Gastrocnemius medialis (tissue), 4 donors: ENCODE results near the gene KRT85. TPM values are rescaled to one million over a fixed set of nuclear protein-coding genes. Genes with fewer than 3 reads are reported as not detected.
A peak's percentile ranks its signal among the peaks of the same experiment; 100 is the strongest.

Experiments used
- ATAC-seq, 2 donors: fragments of 150-250 bp; one replicate each; pipeline ENCODE4 v1.9.1; 2016
- DNase-seq, 2 donors: peaks; one replicate each; pipeline ENCODE4 v3.0.0-alpha.2; 2019
- H3K27ac ChIP-seq, 4 donors: fragments of 200-600 bp; sonication (generic); 1 replicate in 1 of 4; 2 replicates in 3 of 4; pipeline ENCODE4 v1.5.1; 2016 to 2018; ENCODE audit warnings: mild to moderate bottlenecking in 2 of 4, moderate library complexity in 1 of 4
- H3K27me3 ChIP-seq, 3 donors: fragments of 200-600 bp; sonication (generic) in 2 of 3; 1 replicate in 1 of 3; 2 replicates in 2 of 3; pipeline versions ENCODE4 v1.5.1 to v1.6.0; 2016 to 2019; ENCODE audit warnings: mild to moderate bottlenecking in 1 of 3, moderate library complexity in 1 of 3
- H3K36me3 ChIP-seq, 2 donors: fragments of 200-600 bp; sonication (generic) in 1 of 2; one replicate each; pipeline ENCODE4 v1.5.1; 2017 to 2018
- H3K4me1 ChIP-seq, 2 donors: fragments of 200-600 bp; sonication (generic) in 1 of 2; one replicate each; pipeline ENCODE4 v1.5.1; 2016 to 2017; ENCODE audit warnings: mild to moderate bottlenecking in 2 of 2
- H3K4me3 ChIP-seq, 4 donors: fragments of 200-600 bp; sonication (generic) in 3 of 4; 1 replicate in 1 of 4; 2 replicates in 3 of 4; pipeline ENCODE4 v1.5.1; 2016 to 2019; ENCODE audit warnings: mild to moderate bottlenecking in 2 of 4
- H3K9me3 ChIP-seq, 3 donors: fragments of 200-600 bp; sonication (generic) in 2 of 3; 1 replicate in 1 of 3; 2 replicates in 2 of 3; pipeline ENCODE4 v1.5.1; 2016 to 2019
- CTCF ChIP-seq, 5 experiments: fragments of 450-650 bp in 3 of 5; fragments of 200-600 bp in 2 of 5; sonication (generic) in 2 of 5; IDR thresholded peaks in 4 of 5; conservative IDR thresholded peaks in 1 of 5; 1 replicate in 4 of 5; 2 replicates in 1 of 5; pipeline ENCODE4 v1.5.1; 2016 to 2019; ENCODE audit warnings: antibody characterized with exemption in 5 of 5, mild to moderate bottlenecking in 3 of 5, moderate library complexity in 3 of 5
- POLR2A ChIP-seq, 2 donors: fragments of 450-650 bp; IDR thresholded peaks; one replicate each; pipeline ENCODE4 v1.6.1; 2017; ENCODE audit warnings: antibody characterized with exemption in 2 of 2, mild to moderate bottlenecking in 2 of 2, moderate library complexity in 2 of 2
- in situ Hi-C, 4 donors: fragments of 200-750 bp; cut with MboI; loops; one replicate each; pipeline versions ENCODE4 v1.15.0 to v1.8.0; 2017; ENCODE audit warnings: low sequenced_read_pairs in 4 of 4
- intact Hi-C: fragments of 100-400 bp; cut with DNase I; formaldehyde crosslinking; loops from one replicate; pipeline ENCODE4 v1.15.1; 2023; ENCODE audit warnings: low total_unique reads
- total RNA-seq, 4 donors: library from RNA; depleted of rRNA; stranded (reverse); fragments of >200 nt; gene quantifications; one replicate each; pipeline versions ENCODE4 v1.1.0 to v1.2.3, GENCODE V29; 2016

The KRT85 gene
- total RNA-seq, 4 donors from 2014 or later: not detected

GRCh38 chr12:52360663-52361271 lies 6.5 kb downstream of the KRT85 start:
- Histone ChIP-seq H3K9me3 (no peaks in the 10 kb centered on the region), H3K27ac (no peak overlapping the region), H3K36me3 (no peaks in the 10 kb centered on the region), H3K27me3 (peaks cover 0 to 5% (median 0%) of the 10 kb centered on the region in 3 donors), H3K4me3 (no peak overlapping the region), H3K4me1 (no peaks in the 10 kb centered on the region)
- in situ Hi-C loops: loop anchor here in 1 of 4 donors (10.0 kb wide), 1 partner anchor 524 kb away; no protein-coding TSS in a partner anchor
- ATAC-seq: no peak
- TF ChIP-seq POLR2A (IDR thresholded peaks at IDR 0.05) (no peak), CTCF (IDR thresholded peaks at IDR 0.05 in 4 of 5, conservative IDR thresholded peaks at IDR 0.05 in 1 of 5) (no peak)
- intact Hi-C loops: no loop called here
- DNase-seq: no peak

GRCh38 chr12:52360106-52360662 lies 7.1 kb downstream of the KRT85 start:
- Histone ChIP-seq H3K4me1 (no peaks in the 10 kb centered on the region), H3K27me3 (peaks cover 0 to 3% (median 0%) of the 10 kb centered on the region in 3 donors), H3K27ac (no peak overlapping the region), H3K4me3 (no peak overlapping the region), H3K9me3 (no peaks in the 10 kb centered on the region), H3K36me3 (no peaks in the 10 kb centered on the region)
- TF ChIP-seq CTCF (IDR thresholded peaks at IDR 0.05 in 4 of 5, conservative IDR thresholded peaks at IDR 0.05 in 1 of 5) (no peak), POLR2A (IDR thresholded peaks at IDR 0.05) (no peak)
- intact Hi-C loops: no loop called here
- DNase-seq (no peak), ATAC-seq (no peak)
- in situ Hi-C loops: loop anchor here in 1 of 4 donors (10.0 kb wide), 1 partner anchor 525 kb away; no protein-coding TSS in a partner anchor

GRCh38 chr12:52359621-52360061 lies 7.6 kb downstream of the KRT85 start:
- intact Hi-C loops: no loop called here
- in situ Hi-C loops: loop anchor here in 1 of 4 donors (10.0 kb wide), 1 partner anchor 525 kb away; no protein-coding TSS in a partner anchor

GRCh38 chr12:52358575-52359350 lies 8.5 kb downstream of the KRT85 start:
- DNase-seq (peak in 1 of 2 donors; percentile 3), ATAC-seq (no peak)
- H3K4me3 ChIP-seq: no peak overlapping the region
- intact Hi-C loops (no loop called here), in situ Hi-C loops (no loop called here)
- no peak for TF ChIP-seq CTCF (IDR thresholded peaks at IDR 0.05 in 4 of 5, conservative IDR thresholded peaks at IDR 0.05 in 1 of 5)
- no peak for TF ChIP-seq POLR2A (IDR thresholded peaks at IDR 0.05)
- H3K27me3 ChIP-seq: peaks cover 0 to 7% (median 6%) of the 10 kb centered on the region in 3 donors
- H3K27ac ChIP-seq: no peak overlapping the region
- H3K4me1 ChIP-seq: no peaks in the 10 kb centered on the region
- H3K36me3 ChIP-seq: no peaks in the 10 kb centered on the region
- no peaks in the 10 kb centered on the region for H3K9me3 ChIP-seq

More at GRCh38 chr12:52359621-52360061, 7.6 kb downstream of the KRT85 start:
- no peaks in the 10 kb centered on the region for H3K4me1 ChIP-seq
- ATAC-seq (no peak), DNase-seq (no peak)
- peaks cover 0 to 3% (median 3%) of the 10 kb centered on the region in 3 donors for H3K27me3 ChIP-seq
- H3K36me3 ChIP-seq: no peaks in the 10 kb centered on the region
- H3K4me3 ChIP-seq: no peak overlapping the region
- no peak overlapping the region for H3K27ac ChIP-seq
- TF ChIP-seq POLR2A (IDR thresholded peaks at IDR 0.05) (no peak), CTCF (IDR thresholded peaks at IDR 0.05 in 4 of 5, conservative IDR thresholded peaks at IDR 0.05 in 1 of 5) (no peak)
- no peaks in the 10 kb centered on the region for H3K9me3 ChIP-seq
